ENCODE measurements around the gene FREY1.

DNA sequence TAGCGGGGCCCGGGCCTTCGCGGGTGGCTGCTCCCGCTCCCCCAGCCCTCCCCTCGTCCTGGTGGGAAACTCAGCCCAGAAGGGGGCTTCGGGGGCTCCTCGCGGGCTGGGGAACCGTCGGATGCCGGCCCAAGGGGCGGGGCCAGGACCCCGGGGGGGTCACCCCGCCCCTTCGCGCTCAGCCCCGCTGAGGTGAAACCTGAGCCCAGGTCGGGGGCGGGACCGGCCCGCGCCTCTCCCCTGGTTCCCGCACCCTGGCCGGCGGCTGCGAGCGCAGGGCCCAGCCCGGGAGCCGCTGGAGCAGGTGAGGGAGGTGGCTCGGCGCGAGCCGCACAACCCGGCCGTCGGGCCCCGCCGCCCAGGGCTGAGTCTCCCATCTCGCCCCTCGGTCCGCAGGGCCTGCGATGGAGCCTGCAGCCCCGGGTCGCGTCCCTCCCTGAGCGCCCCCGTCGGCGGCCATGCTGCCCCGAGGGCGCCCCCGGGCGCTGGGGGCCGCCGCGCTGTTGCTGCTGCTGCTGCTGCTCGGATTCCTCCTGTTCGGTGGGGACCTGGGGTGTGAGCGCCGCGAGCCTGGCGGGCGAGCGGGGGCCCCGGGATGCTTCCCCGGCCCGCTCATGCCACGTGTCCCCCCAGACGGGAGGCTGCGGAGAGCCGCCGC is 15.5 kb upstream of the FREY1 start, which contains the start of gene LARGE2:
- TF ChIP-seq POLR2AphosphoS5 (IDR thresholded peaks at IDR 0.05; ENCODE audit: borderline replicate concordance, low read depth, low read length): no peak; the same call in 1 of the 2 replicates
- no peak for TF ChIP-seq EZH2 (IDR thresholded peaks at IDR 0.05)

All from SK-N-MC (cell line).